ENCODE measurements around the gene GTF2A1.

DNA sequence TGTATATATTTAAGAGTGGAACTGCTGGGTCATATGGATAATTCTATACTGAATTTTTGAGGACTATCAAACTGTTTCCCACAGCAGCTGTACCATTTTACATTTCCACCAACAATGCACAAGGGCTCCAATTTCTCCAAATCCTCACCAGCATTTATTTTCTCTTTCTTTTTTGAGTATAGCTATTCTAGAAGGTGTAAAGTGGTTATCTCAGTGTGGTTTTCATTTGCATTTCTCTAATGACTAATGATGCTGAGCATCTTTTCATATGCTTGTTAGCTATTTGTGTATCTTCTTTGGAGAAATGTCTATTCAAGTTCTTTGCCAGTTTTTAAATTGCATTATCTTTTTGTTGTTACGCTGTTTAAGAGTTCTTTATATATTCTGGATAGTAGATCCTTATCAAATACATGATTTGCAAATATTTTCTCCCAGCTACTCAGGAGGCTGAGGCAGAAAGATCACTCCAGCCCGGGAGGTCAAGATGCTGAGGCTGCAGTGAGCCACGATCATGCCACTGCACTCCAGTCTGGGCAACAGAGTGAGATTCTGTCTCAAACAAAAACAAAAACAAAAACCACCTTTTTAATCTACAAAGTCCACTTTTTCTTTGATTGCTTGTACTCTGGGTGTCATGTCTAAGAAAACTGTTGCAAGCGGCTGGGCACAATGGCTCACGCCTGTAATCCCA lies 32.8 kb downstream of the GTF2A1 start:
- TF ChIP-seq, protein P1, sequence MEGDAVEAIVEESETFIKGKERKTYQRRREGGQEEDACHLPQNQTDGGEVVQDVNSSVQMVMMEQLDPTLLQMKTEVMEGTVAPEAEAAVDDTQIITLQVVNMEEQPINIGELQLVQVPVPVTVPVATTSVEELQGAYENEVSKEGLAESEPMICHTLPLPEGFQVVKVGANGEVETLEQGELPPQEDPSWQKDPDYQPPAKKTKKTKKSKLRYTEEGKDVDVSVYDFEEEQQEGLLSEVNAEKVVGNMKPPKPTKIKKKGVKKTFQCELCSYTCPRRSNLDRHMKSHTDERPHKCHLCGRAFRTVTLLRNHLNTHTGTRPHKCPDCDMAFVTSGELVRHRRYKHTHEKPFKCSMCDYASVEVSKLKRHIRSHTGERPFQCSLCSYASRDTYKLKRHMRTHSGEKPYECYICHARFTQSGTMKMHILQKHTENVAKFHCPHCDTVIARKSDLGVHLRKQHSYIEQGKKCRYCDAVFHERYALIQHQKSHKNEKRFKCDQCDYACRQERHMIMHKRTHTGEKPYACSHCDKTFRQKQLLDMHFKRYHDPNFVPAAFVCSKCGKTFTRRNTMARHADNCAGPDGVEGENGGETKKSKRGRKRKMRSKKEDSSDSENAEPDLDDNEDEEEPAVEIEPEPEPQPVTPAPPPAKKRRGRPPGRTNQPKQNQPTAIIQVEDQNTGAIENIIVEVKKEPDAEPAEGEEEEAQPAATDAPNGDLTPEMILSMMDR (IDR thresholded peaks at IDR 0.05; ENCODE audit: poor library complexity): no peak
- TF ChIP-seq EZH2 (IDR thresholded peaks at IDR 0.05; ENCODE audit: borderline replicate concordance): no peak
